Right lobe of liver (tissue), 6 donors: ENCODE results near the gene LENG9. TPM values are rescaled to one million over a fixed set of nuclear protein-coding genes. Genes with fewer than 3 reads are reported as not detected.

ENCODE experiments used
- ATAC-seq, 4 donors: fragments of 200-7000 bp; cut with Tn5 transposase; one replicate each; pipeline ENCODE4 v1.9.1; 2020; ENCODE audit warnings: mild to moderate bottlenecking in 4 of 4, moderate library complexity in 4 of 4
- DNase-seq, 3 donors: peaks; one replicate each; pipeline ENCODE4 v3.0.0-alpha.2; 2020
- H3K27ac ChIP-seq, 3 donors: fragments of 200-600 bp; one replicate each; pipeline ENCODE4 v1.8.0; 2022
- H3K27me3 ChIP-seq, 2 donors: fragments of 200-600 bp; one replicate each; pipeline ENCODE4 v1.8.0; 2022
- H3K36me3 ChIP-seq, 4 donors: fragments of 200-600 bp; sonication (generic) in 1 of 4; one replicate each; pipeline versions ENCODE4 v1.5.1 to v1.8.0; 2017 to 2022; ENCODE audit warnings: control low read depth in 1 of 4
- H3K4me1 ChIP-seq, 4 donors: fragments of 200-600 bp; sonication (generic) in 1 of 4; one replicate each; pipeline versions ENCODE4 v1.5.1 to v1.8.0; 2017 to 2022; ENCODE audit warnings: control low read depth in 1 of 4
- H3K4me3 ChIP-seq, 3 donors: fragments of 200-600 bp; one replicate each; pipeline ENCODE4 v1.8.0; 2022
- H3K9me3 ChIP-seq, 4 donors: fragments of 200-600 bp; sonication (generic) in 1 of 4; one replicate each; pipeline versions ENCODE4 v1.5.1 to v1.8.0; 2017 to 2022; ENCODE audit warnings: control low read depth in 1 of 4
- CTCF ChIP-seq, 4 donors: fragments of 200-600 bp in 3 of 4; fragments of 450-650 bp in 1 of 4; IDR thresholded peaks; one replicate each; pipeline versions ENCODE4 v1.5.1 to v1.8.0; 2016 to 2022; ENCODE audit warnings: antibody characterized with exemption in 4 of 4, mild to moderate bottlenecking in 2 of 4
- POLR2A ChIP-seq: fragments of 450-650 bp; IDR thresholded peaks from one replicate; pipeline ENCODE4 v1.6.1; 2017; ENCODE audit warnings: antibody characterized with exemption, mild to moderate bottlenecking
- WGBS: methylation state at CpG from one replicate; pipeline ENCODE4 v1.1.6; 2018; ENCODE audit warnings: low coverage, low lambda C conversion rate; ENCODE audit not compliant: insufficient coverage; ENCODE audit errors: missing lambda C conversion rate; 5-methylcytosine and 5-hydroxymethylcytosine counted together
- intact Hi-C, 2 donors: fragments of 100-400 bp; cut with DNase I; formaldehyde crosslinking; loops; one replicate each; pipeline versions ENCODE4 v1.11.2 to v1.14.1; 2022
- total RNA-seq, 6 experiments: library from RNA; depleted of rRNA in 2 of 6; stranded (reverse); fragments of >200 nt in 2 of 6; fragmentation: NEBNext Ultra II Directional in 3 of 6; extraction: Animal tissue kit (Norgen Biotek cat#: 25700) in 3 of 6; gene quantifications; one replicate each; pipeline versions ENCODE4 v1.1.0 to v1.2.4, GENCODE V29; 2016 to 2023
- donor health status: DM: no; HTN: yes; CAD: no.
- donor health status: DM: no; HTN: no; CAD: no.
- donor health status: DM: no; HTN: no; CAD: no.
- donor health status: DM: no; HTN: yes; CAD: no.
- donor health status: DM: no; HTN: yes; CAD: no.

Gene LENG9
- total RNA-seq, 6 experiments from 2014 or later: 1.5 to 5.7 (median 3.3) TPM

- no peaks in the 10 kb centered on the region for H3K27me3 ChIP-seq
- no peak for ATAC-seq
- H3K4me1 ChIP-seq: no peaks in the 10 kb centered on the region
- H3K4me3 ChIP-seq: no peak overlapping the region
- TF ChIP-seq POLR2A: no peak
- no peak for TF ChIP-seq CTCF (IDR thresholded peaks at IDR 0.05)
- no peak for DNase-seq
- no peaks in the 10 kb centered on the region for H3K9me3 ChIP-seq
- no peaks in the 10 kb centered on the region for H3K36me3 ChIP-seq
- intact Hi-C loops: no loop called here
- no peak overlapping the region for H3K27ac ChIP-seq
- 0% methylated on average over 4 of the region's 10 CpGs for WGBS
Measured at GRCh38 chr19:54420068-54420382, 43.6 kb downstream of the LENG9 start.

GRCh38 chr19:54418930-54419800, 44.4 kb downstream of the LENG9 start:
- Histone ChIP-seq H3K27me3 (no peaks in the 10 kb centered on the region), H3K27ac (no peak overlapping the region), H3K4me3 (no peak overlapping the region), H3K9me3 (no peaks in the 10 kb centered on the region), H3K4me1 (no peaks in the 10 kb centered on the region), H3K36me3 (no peaks in the 10 kb centered on the region)
- TF ChIP-seq CTCF (IDR thresholded peaks at IDR 0.05): no peak
- TF ChIP-seq POLR2A: no peak
- WGBS: 76% methylated on average over 3 of the region's 26 CpGs
- intact Hi-C loops: no loop called here
- no peak for DNase-seq
- no peak for ATAC-seq

DNA sequence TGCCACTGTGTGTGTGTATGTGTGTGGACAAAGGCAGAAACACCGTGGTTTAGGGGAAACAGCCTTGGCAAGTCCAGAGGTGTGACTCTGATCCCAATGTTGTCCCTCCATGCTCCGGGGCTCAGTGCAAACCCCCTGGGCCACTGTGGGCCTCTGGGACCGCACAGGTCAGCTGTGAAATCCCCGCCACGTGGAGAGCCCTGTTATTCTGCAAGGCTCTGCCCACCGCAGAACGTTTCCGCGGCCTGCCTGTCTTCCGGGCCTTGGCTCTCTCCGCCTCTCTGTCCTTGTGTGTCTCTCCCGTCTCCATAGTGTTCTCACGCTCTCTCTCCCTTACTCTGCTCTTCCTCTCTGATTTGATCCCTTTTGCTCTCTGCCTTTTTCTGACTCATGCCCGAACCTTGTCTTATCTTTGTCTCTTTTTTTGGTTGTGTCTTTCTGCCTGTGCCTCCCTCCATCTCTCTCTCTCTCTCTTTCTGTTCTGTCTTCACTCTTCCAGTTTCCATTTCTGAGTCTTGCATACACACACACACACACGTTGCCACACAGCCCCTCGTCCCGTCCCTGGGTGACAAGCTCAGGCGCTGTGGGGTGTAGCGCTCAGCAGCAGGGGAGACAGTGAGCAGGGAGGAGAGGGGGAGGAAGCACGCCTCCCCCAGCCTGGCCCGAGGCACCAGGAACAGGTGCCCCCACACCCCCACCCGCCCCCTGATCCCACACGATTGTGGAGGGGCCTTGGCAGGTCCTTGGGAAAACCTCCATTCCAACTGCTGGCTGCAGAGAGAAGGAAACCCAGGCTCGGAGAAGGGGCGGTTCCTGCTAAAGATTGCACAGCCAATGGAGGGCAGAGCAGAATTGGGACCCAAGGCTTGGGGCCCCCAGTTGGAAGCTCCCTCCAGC, 45.3 kb downstream of the LENG9 start:
- H3K27me3 ChIP-seq: no peaks in the 10 kb centered on the region
- TF ChIP-seq CTCF (IDR thresholded peaks at IDR 0.05) (no peak), POLR2A (no peak)
- H3K4me3 ChIP-seq: no peak overlapping the region
- WGBS: 7% methylated on average over 12 of the region's 25 CpGs
- intact Hi-C loops: no loop called here
- H3K27ac ChIP-seq: no peak overlapping the region
- H3K36me3 ChIP-seq: no peaks in the 10 kb centered on the region
- no peaks in the 10 kb centered on the region for H3K9me3 ChIP-seq
- no peak for DNase-seq
- H3K4me1 ChIP-seq: no peaks in the 10 kb centered on the region
- peak in 3 of 4 donors; percentile 15 to 30 (median 25) for ATAC-seq

DNA sequence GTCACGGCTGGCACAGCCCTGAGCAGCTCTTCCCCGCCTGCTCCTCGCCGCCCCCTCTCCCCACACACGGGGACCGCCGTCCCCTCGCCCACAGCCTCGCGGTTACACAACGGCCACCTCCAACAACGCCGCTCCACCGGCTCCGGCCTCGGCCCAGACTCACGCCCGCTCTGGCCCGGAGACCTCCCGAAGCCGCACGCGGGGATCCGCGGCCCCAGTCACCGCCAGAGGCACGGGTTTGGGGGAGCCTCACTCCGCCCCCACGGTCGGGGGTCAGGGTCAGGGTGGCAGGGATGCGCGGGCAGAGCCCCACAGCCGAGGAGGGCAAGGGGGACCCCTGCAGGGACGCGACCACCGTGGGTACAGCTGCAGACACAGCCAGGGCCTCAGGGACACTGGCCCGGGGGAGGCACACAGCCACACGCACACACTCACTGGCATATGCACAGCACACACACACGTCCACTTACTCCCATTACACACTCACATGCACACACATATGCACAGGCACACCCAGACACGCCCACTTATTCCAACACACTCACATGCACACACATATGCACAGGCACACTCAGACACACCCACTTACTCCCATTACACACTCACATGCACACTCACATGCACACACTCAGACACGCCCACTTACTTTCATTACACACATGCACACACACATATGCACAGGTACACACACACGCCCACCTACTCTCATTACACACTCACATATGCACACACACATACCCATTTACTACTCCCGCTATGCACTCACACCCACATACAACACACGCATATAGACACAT, 46.7 kb downstream of the LENG9 start:
- DNase-seq: no peak
- Histone ChIP-seq H3K27me3 (no peaks in the 10 kb centered on the region), H3K4me3 (no peak overlapping the region), H3K36me3 (no peaks in the 10 kb centered on the region), H3K27ac (no peak overlapping the region), H3K4me1 (no peaks in the 10 kb centered on the region), H3K9me3 (no peaks in the 10 kb centered on the region)
- no peak for ATAC-seq
- TF ChIP-seq POLR2A (no peak), CTCF (IDR thresholded peaks at IDR 0.05) (no peak)
- intact Hi-C loops: no loop called here
- 55% methylated on average over 8 of the region's 44 CpGs for WGBS
